Upper lobe of left lung (tissue), 4 donors: ENCODE results near the gene MAP2K6.

Source experiments
- POLR2A ChIP-seq, 4 donors: fragments of 450-650 bp; IDR thresholded peaks; one replicate each; pipeline ENCODE4 v1.5.1; 2016 to 2017; ENCODE audit warnings: antibody characterized with exemption in 4 of 4, mild to moderate bottlenecking in 2 of 4
- POLR2AphosphoS5 ChIP-seq, 2 donors: sonication (generic); formaldehyde crosslinking; IDR thresholded peaks; one replicate each; pipeline ENCODE4 v1.5.1; 2017; ENCODE audit warnings: antibody characterized with exemption in 2 of 2
- TF ChIP-seq, protein P1 (sequence below), 6 experiments: fragments of 450-650 bp in 4 of 6; fragments of 200-600 bp in 2 of 6; sonication (generic) in 2 of 6; IDR thresholded peaks; one replicate each; pipeline ENCODE4 v1.5.1; 2016 to 2019; ENCODE audit warnings: antibody characterized with exemption in 6 of 6

DNA sequence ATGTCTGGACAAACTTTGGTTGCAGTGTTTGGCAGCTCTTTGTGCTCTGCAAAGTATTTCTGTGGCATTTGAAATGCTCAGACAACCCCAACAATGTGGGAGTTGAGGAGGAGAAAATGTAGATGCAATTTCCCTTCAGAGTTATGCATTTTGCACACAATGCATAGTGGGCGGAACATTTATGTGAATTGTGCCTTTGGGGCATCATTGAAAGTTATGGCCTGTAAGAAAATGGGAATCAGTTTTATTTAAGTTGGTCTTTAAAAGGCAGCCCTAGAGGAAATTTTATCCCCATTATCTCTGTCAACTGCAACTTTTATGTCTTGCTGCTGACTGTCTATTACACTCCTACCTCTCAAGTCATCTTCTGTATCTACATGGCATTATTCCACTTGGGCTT, 176.2 kb downstream of the MAP2K6 start:
- TF ChIP-seq, protein P1, sequence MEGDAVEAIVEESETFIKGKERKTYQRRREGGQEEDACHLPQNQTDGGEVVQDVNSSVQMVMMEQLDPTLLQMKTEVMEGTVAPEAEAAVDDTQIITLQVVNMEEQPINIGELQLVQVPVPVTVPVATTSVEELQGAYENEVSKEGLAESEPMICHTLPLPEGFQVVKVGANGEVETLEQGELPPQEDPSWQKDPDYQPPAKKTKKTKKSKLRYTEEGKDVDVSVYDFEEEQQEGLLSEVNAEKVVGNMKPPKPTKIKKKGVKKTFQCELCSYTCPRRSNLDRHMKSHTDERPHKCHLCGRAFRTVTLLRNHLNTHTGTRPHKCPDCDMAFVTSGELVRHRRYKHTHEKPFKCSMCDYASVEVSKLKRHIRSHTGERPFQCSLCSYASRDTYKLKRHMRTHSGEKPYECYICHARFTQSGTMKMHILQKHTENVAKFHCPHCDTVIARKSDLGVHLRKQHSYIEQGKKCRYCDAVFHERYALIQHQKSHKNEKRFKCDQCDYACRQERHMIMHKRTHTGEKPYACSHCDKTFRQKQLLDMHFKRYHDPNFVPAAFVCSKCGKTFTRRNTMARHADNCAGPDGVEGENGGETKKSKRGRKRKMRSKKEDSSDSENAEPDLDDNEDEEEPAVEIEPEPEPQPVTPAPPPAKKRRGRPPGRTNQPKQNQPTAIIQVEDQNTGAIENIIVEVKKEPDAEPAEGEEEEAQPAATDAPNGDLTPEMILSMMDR (IDR thresholded peaks at IDR 0.05) = no peak
- TF ChIP-seq POLR2AphosphoS5 (IDR thresholded peaks at IDR 0.05) (no peak), POLR2A (IDR thresholded peaks at IDR 0.05) (no peak)
